NCI-H128 (cell line): ENCODE results near the gene GMIP.

Experiments used
- DNase-seq: peaks from one replicate; lab custom pipeline; 2025; ENCODE audit not compliant: unreplicated experiment; lab: John Stamatoyannopoulos, UW

The GMIP gene

DNA sequence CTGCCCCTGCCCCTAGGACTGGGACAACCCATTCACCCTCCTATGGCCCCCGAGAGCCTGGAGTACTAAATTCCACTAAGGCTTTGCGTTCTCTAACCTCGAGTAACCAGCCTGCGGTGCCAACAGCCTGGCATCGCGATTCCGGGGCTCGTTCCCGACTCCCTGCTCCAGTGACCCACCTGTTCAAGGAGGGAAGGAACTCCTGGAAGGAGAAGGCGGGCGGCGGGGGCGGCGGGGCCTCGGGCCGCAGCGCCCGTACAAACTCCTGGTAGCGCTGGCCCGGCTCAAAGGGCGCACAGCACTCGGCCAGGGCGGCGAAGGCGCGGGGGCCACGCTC is 6.3 kb downstream of the GMIP start:
- no peak for DNase-seq

GRCh38 chr19:19636573-19637185 is 6.8 kb downstream of the GMIP start:
- no peak for DNase-seq

GRCh38 chr19:19635313-19635702 is 8.1 kb downstream of the GMIP start:
- DNase-seq = no peak

GRCh38 chr19:19634516-19635312 is 8.7 kb downstream of the GMIP start:
- DNase-seq = no peak

DNA sequence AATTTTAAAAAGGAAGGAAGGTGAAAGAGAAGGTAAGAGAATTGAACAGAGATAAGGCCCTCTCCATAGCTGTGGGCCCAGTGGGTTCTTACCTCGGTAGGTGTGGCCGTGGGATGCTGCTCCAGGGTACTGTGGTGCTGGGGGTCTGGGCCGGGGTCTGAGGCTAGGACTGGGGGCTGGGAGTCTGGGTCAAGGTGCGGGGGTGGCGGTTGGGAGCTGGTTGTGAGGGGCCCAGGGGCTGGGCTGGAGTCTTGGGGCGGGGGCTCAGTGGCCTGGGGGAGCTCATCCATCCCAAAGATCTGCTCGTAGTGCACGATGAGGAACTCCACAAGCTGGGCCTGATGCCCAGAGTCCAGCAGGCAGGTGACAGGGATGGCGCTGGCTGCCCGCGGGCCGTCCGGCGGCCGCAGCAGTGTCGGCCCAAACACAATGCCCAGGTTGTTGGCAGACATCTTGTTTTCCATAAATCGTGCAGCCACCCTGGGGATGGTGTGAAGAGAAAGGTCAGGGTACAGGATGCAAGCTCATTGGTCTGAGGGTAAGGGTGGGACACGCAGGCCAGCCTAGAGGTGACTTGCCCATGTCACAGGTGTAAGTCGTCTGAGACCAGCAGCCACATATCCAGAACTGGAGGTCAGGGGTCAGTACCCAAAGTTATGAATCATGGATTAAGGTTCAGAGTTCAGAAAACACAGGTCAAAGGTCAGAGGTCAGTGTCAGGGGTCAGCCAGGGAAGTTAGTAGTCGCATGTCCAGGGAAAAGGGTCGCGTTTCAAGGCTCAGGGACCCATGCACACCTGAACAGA is 9.5 kb downstream of the GMIP start:
- DNase-seq = no peak

GRCh38 chr19:19632661-19633060 is 10.8 kb downstream of the GMIP start:
- DNase-seq = no peak

- no peak for DNase-seq
Observed at GRCh38 chr19:19631346-19631745, 12.1 kb downstream of the GMIP start.

- DNase-seq = no peak
Observed at GRCh38 chr19:19630426-19630825, 13.0 kb downstream of the GMIP start.

DNA sequence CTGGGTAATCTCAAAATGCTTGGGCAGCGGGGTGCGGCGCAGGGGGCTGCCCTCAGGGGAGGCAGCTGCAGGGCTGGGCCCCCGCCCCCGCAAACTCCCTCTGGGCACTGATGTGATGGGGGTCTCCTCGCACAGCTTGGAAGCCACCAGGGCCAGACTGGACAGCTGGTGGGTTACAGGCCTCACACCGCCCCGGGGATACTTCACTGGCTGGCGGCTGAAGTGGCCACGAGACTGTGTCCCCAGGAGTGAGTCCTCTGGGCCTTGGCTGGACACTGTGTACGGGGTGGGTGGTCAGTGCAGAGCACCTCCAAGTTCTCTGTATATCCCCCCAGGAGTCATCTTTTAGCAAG is 13.4 kb downstream of the GMIP start:
- no peak for DNase-seq

GRCh38 chr19:19628501-19629134 is 14.8 kb downstream of the GMIP start:
- DNase-seq = peak; percentile 11

GRCh38 chr19:19627621-19628500 is 15.6 kb downstream of the GMIP start, which contains the start of gene LPAR2:
Gene LPAR2 (minus strand): TSS chr19:19628220. CDS start chr19:19627275, 945 bp downstream.
- peak; percentile 14 for DNase-seq

DNA sequence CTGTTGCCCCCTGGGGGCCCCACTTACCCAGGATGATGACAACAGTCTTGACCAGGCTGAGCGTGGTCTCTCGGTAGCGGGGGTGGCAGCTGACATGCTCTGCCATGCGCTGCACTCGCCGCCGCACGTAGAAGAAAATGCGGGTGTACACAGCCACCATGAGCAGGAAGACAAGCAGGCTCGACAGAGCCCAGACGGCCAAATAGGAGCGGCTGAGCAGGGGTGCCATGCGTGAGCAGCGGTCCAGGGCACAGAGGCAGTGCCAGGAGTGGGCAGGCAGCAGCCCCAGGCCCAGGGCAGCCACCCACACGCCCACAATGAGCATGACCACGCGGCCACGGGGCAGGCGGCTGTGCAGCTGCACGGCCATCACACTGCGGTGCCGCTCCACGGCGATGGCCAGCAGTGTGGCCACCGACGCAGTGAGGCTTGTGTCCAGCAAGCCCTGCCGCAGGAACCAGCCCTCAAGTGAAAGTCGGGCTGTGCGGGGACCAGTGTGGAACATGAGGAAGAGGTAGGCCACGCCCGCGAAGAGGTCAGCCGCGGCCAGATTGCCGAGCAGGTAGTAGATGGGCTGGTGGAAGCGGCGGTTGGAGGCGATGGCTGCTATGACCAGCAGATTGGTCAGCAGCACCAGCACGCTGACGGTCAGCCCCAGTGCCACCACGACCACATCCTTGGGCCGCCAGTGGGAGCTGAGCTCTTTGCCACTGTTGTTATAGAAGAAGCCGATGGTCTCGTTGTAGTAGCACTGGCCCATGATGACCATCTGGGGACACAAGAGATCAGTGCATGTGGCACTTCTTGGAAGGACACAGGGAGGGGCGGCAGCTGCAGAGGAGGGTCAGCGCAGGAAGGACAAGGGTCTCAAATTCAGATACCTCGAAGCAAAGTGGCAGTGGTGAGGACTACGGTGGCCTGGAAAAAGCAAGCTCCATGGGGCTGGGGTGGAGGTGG is 16.7 kb downstream of the GMIP start:
- no peak for DNase-seq

GRCh38 chr19:19624032-19624570 is 19.4 kb downstream of the GMIP start:
- no peak for DNase-seq

GRCh38 chr19:19623383-19623782 is 20.1 kb downstream of the GMIP start:
- DNase-seq = no peak

GRCh38 chr19:19619849-19620210 is 23.6 kb downstream of the GMIP start:
- DNase-seq = no peak

DNA sequence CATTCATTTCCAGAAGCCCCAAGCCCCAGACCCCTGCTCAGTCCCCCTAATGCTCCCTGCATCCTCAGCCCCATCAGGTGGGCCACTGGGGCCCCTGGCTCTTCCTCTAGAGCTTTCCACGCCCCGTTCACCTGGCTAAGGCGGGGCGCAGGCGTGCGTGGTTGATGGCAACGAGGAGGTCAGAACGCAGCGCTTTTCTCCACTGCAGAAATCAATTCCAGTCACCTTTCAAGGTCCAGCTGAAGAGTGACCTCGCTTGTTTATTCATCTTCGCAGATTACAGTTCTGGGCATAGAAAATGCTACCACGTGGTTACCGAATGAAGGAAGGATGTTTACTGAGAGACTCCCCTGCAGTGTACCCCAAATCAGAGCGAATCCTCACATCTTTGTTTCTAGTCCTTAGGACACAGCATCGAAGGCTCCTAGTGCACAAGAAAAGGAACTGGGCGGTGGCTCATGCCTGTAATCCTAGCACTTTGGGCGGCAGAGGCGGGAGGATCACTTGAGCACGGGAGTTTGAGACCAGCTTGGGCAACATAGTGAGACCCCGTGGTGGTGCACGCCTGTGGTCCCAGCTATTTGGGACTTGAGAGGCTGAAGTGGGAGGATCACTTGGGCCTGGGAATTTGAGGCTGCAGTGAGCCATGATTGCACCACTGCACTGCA is 24.1 kb downstream of the GMIP start:
- no peak for DNase-seq

DNA sequence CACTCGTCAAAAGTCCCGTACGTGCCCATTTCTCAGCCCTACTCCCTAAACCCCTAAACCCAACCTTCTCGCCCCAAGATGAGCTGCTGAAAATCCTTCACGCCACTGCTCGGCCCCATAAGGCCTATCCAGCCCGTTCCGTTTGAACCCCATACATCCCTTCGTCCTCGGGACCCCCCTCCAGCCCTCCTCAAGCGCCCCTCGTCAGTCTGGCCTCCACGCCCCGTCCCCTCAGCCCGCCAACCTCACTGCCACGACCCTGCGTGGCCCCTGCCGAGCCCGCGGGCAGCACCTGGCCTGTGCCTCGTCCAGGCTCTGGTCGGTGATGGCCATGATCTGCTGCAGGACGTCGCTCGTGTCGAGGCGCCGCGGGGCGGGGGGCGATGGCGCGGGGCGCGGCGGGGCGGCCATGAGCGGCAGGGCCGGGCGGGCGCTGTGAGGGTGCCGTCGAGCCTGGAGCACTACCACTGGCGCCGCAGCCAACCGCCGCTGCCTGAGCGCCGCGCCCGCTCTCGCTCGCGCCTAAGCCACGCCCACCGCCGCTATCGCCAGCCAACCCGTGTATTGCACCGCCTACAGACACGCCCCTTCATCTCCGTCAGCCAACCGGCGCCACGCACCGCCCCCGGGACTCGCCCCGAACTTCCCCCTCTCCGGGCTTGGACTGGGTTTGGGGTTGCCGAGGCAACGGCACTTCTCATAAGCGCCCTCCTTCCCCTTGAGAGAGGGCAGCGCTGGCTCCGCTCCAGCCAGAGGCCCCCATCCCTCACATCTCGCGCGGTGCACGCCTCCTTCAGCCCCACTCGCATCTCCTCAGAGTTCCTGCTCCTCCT is 25.0 kb downstream of the GMIP start, which contains the start of gene PBX4:
Gene PBX4, minus strand, starts transcription at position 469 of the 833 bp plus-strand sequence. Its CDS starts 58 bp downstream, at position 411.
- DNase-seq = peak; percentile 98

GRCh38 chr19:19615086-19615485 is 28.4 kb downstream of the GMIP start:
- no peak for DNase-seq
